GM19463 (cell line): ENCODE data around the gene IGFBP4.

Source experiments
- ATAC-seq: cut with Tn5 transposase; IDR thresholded peaks from one replicate; pipeline ENCODE4 v1.9.1; 2021; ENCODE audit warnings: mild to moderate bottlenecking, moderate library complexity; ENCODE audit not compliant: unreplicated experiment

IGFBP4 gene

DNA sequence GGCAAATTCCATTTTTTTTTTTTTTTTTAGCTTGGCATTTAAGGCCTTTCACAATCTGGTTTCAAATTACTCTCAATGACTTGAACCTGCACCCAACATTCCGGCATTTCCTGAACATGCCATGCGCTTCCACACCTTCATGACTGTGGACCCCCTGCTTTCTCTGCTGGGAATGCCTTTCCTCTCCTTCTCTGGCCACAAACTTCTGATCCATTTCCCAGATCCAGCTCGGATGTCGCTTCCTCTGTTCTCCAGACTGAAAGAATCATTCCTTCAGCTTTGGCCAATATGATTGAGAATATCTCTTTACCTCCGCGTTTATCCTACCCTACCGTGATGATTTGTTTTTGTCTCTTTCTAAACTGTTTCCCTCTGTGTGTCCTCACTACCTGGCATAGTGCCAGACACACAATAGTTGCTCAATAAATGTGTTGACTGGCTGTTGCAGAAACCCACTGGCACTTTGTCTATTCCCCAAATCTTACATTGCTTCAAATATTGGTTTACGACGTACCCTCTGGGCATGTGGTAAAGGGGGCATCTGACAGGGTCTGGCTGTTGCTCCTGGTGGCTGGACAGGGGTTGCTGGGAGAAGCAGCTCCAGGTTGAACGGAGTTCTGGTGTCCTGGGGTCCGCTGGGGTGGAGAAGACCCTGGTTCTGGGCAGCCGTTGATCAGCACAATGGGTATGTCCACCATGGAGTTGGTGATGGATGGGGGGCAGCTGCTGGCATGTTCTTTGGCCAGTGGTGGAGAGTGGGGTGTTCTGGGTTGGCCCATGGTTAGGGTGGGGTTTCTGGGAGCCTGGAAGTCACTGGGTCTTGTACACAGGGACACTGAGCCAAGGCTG is 43.5 kb downstream of the IGFBP4 start:
- no peak for ATAC-seq

DNA sequence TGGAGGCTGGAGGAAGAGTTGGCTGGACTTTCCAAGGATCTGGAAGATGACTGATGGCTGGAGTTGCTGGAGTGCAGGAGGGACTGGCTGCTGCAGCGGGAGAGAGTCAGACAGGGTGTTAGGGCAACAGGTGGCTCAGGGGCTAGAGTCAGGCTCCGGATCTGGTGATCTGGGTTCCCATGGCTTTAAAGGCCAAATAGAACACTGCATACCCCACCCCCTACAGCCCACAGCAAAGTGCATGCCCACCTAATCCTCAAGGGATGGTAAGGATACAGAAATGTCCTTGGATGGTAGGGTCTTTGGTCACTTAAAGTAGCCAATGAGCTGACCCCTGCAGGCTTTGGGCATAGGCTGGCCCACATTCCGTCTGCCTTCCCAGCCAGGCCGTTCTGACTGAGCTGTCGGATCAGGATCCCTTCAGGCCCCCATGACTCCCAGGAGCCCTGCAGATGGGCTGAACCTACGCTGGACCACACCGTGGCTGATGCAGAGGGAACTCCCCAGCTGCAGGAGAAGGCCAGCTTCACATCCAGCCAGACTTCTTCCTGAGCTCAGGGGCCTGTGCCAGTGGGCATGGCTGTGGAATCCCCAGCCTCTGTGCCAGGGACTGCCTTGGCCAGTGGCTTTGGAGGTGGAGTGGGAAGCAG is 44.2 kb downstream of the IGFBP4 start:
- no peak for ATAC-seq

DNA sequence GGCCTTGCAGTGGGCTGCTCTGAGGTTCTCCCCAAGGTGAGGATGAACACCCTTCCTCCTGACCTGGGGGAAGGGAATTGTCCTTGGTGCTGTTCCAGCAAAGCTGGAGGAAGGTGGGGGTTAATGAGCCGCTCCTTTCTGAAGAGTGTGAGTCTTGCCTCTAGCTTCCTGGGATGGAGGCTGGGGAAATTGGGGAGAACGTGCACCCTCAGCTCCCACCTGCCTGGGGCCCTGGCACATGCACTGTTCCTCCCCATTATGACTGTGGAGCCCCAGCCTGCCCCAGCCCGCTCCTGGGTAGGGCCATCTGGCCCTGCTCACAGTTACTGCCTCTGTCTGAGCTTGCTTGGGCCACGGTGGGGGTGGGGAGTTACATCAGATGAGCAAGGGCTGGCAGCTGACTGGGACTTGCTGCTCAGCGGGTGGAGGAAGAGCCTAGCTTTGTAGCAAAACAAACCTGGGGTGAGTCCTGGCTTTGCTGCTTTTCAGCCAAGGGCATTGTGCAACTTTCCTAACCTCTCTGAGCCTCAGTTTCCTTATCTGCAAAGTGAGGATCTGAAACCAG is 47.1 kb downstream of the IGFBP4 start:
- no peak for ATAC-seq

DNA sequence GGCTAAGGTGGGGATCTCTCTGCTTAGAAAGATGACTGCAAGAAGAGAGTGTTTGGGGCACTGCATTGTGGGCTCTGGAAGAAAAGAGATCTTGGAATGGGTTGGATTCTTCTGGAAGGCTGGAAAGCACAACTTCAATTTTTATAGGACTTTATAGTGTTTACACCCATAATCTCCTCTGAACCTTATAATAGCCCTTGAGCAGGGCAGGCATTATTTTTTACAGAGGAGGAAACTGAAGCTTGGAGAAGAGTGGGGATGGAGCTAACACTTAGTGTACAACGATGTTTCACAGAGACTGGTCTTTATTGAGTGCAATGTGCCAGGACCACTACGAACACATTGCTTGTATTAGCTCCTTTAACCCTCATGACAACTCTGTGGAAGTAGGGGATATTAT is 47.7 kb downstream of the IGFBP4 start:
- no peak for ATAC-seq

DNA sequence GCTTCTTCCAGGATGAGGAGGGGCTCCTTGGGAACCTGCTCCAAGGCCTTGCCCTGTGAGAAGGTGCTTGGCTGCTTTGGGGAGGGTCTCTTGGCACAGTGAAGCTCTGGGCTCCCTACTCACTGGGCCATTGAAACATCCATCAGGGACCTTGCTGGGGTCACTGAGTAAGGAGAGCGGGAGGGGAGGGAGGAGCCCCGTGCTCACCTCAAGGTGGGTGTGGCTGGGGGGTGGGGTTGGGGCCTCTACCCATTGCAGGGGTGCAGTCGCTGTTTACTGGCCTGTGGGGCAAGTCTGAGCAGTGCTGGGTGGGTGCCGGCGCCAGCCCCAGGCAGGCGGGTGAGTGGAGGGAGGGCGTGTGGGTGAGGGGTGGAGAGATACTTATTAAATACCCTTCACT is 48.2 kb downstream of the IGFBP4 start:
- no peak for ATAC-seq

DNA sequence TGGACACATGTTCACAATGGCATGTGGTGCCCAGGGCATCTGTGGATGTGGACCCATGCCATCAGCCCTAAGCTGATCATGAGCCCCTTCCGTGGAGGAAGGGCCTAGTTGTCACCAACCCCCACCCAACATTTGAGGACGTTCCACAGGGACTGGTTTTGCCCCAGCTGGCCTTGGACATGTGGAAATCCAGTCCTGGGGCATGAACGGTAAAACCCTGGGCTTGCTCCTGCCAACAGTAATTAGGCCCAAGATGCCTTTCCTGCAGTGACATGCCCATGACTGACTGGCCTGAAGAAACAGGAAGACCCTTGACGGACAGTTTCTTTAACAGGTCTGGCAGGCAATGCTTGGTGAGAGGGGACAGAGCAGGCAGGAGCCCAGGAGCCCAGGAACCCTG is 50.4 kb downstream of the IGFBP4 start:
- ATAC-seq = no peak

DNA sequence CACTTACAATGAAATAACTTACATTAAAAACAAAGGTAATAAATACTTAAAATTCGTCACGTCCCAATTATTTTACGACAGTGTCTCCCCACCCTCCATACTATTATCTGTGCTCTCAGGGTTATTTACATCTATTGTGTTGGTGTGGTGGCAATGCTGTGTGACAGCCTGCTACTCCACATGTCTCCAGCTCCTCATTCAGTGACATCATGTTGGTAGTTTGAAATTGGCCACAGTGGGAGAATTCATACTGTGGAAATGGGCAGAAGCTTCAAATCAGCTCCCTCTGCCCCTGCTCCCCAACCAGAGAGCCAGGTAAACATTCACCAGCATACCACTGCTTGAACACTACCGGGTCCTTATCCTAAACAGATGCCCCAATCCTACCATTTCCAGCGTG is 51.9 kb downstream of the IGFBP4 start:
- ATAC-seq = no peak

DNA sequence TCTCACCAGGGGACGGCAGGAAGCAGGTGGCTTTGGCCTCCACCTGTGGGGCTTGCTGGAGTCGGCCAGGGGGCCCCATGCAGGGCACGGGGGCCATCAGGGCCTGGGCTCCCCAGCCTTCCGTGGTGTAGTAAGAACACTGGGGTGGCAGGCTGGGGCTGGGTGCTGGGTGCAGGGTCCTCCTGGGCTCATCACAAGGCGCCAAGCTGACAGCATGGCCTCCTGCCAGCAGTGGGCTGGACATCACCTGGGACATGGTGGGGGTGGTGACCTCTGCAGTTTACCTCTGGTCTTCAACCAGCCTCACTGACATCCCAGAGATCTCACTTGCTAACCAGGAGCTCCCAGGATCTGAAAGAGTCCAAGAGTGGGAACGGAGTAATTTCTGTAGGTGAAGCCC is 52.9 kb downstream of the IGFBP4 start:
- no peak for ATAC-seq

DNA sequence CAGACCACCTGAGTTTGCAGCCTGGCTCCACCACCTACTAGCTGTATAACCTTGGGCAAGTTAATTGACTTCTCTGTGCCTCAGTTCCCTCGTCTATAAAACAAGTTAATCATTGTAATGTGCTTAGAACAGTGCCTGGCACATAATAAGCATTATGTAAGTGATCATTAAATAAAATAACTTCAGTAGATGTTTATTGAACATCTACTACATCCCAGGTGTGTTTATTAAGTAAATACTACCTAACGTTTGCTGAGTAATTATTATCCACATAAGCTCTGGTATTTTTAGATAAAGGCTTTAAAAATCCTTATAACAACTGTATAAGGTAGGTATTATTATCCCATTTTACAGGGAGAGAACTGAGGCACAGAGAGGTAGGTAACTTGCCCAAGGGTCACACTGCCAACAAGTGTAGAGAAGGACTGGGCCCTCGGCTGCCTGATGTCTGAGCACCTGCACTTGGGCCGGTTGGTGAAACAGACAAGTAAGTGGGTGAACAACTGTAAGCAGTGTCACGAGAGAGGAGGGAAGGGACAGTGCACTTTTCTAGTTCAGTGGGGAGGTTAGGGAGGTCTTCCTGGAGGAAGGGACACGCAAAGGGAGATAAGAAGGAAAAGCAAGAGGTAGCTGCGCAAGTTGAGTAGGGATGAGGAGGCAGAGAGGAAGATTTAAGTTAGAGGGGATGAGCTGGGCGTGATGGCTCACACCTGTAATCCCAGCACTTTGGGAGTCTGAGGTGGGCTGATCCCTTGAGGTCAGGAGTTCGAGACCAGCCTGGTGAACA is 53.6 kb downstream of the IGFBP4 start:
- ATAC-seq = no peak

DNA sequence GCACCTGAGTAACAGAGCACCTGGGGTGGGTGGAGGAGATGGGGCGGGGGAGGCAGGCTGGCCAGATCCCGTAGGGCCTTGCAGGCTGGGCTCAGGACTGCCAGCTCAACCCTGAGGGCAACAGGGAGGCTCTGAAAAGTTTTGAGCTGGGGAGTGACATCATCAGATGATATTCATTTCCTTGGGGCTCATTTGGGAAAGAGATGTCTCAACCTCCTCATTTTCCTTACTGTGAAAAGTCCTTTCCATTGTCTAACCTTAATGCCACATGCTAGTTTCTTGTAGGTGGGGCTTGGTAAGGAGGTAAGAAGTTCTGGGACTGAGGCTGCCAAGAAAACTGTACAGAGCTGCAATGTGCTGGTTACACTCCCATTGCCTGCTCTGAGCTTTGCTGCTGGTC is 54.4 kb downstream of the IGFBP4 start:
- no peak for ATAC-seq

DNA sequence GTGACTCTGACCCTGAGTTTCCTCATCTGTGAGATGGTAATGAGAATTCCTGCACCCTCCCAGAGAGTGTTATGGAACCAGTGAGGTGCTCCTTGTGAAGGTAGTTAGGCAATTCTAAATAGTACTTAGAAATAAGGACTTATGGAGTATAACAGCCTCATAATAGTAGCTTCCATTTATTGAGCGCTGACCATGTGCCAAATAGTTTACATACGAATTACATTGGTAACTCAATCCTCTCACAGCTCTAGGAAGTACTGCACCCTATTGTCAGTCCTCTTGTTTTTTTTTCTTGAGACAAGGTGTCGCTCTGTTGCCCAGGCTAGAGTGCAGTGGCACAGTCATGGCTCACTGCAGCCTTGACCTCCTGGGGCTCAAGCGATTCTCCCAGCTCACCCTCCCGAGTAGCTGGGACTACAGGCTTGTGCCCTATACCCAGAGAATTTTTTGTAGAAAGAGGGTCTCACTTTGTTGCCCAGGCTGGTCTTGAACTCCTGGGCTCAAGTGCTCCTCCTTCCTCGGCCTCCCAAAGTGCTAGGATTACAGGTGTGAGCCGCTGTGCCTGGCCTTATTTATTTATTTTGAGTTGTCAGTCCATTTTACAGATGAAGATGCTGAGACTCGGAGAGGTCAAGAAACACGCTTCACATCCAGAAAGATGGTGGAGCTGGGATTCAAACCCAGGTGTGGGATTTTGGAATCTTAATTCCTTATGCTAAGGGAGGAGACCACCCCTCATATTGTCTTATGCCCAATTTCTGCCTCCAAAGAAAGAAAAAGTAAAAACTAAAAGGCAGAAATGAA is 55.2 kb downstream of the IGFBP4 start:
- no peak for ATAC-seq

DNA sequence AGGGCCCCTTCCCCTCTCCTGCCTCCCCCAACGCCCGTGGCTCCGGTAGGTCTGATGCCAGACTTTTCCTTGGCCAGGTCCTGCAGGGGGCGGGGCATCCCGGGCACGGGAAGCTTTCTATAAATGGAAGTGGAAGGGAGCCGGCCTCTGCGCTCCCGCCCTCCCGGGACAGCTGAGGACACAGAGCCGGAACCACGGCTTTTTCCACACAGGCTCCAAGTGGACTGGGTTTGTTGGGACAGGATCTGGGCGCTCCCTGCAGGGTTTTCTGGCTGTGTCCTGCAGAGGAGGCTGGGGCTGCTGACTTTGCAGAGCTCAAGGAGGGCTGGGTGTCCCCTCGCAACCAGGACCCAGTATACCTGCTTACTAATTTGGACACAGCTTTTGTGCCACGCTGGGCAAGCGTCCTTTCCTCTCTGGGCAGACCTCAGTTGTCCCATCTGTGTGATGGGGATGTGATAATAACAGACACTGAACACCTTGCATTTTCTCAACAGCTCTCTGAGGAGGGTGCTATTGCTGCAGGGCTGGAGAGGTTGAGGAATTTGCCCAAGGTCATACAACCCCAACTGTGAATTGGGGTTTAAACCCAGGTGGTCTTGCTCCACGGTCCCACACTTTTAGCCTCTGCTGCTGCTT is 56.4 kb downstream of the IGFBP4 start:
- ATAC-seq = no peak

DNA sequence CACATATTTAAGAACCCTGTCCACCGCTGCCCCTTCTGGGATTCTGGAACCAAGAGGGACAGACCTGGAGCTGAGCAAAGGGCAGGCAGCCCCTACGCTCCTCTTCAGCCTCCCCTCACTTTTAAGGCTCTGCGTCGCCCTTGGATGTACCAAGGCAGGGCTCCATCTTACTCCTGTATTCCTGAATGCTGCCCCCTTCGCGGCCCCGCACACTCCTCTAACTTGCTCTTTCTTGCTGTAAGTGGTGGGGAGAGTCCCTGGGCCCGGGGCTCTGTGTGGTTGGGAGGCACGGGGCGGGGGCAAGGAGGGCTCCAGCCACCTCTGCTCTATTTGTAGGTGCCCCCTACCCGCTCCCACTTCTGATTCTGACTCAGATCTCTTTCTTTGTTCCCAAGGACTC is 56.9 kb downstream of the IGFBP4 start:
- no peak for ATAC-seq

DNA sequence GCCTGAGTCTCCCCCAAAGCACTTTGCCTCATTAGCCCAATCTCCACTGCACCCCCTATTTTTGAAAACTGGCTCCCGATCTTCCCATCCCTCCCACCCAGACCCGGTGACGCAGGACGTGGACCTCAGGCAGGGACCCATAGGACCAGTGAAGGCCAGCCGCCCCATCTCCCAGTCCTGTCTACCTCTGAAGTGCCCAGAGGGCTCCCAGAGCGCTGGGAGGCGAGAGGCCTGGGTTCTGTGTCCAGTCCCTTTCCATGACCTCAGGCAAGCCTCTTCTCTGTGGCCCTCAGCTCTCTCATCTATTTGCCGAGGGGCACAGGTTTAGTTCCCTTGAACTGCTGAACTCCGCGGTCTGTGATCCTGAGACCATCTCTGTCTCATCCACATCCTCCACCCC is 57.5 kb downstream of the IGFBP4 start:
- ATAC-seq = no peak

DNA sequence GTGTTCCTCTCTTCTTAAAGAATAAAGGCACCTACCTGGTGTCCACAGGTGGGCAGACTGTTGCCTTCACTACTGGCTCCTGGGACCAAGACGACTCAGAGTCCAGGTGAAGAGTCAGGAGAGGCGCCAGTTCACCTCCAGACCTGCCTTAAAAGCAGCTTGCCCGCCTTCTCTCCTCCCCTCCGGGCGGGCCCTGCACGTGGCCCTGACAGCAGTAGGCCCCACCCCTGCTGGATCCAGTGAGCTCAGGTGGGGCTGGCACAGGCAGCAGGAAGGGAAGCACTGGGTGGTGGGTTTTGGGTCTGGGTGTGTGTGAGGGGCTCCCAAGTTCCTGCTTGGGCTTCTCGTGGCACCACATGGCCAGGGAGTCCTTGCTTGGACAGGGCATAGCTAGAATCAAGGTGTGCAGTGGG is 58.3 kb downstream of the IGFBP4 start, which contains the start of gene TNS4:
TSS of gene TNS4 (minus strand) at position 125 of the 413 bp plus-strand sequence. CDS start 5,198 bp downstream, outside the sequence.
- no peak for ATAC-seq

DNA sequence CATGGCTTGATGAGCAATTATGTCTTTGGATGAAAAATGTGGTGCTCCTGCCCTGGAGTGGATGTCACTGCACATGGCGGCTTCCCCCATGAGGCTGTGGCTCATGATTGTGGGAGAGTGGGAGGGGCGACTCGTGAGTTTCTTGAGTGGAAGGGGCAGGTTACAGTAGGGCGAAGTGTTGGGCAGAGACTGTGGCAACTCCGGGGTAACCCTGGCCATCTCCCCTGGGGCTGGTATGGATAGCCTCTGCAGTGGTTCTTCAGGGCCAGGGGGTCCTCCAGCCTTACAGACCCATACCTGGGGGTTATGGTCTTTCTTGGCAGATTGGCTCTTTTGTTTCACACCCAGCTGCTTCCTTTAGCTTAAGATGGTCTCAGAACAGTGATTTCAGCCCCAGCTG is 59.5 kb downstream of the IGFBP4 start:
- ATAC-seq = no peak

DNA sequence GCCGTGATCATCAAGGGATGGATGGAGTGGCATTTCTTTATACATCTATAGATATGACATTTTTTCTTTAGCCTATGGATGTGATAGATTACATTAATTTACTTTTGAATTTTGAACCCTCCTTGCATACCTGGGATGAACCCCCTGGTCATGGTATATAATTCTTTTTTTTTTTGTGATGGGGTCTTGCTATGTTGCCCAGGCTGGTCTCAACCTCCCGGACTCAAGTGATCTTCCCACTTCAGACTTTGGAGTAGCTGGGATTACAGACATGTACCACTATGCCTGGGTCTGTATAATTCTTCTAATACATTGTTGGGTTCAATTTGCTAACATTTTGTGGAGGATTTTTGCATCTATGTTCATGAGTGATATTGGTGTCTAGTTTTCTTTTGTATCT is 59.9 kb downstream of the IGFBP4 start:
- no peak for ATAC-seq

DNA sequence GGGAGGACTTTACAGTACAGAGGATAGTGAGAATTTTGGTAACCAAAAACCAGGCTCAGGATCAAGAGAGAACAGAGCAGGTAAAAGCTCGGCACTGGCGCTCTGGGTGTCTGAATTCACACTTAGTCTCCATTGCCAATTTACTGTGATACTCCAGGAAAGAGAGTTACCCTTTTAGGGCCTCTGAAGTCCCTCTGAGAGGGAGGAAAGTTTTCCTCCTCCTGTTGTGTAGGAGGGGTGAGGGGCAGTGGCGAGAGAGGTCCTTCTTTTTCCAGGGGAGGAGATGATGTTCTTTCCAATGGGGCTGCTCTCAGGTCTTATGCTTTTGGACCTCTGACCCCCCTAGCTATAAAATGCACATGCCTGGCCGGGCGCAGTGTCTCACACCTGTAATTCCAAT is 63.5 kb downstream of the IGFBP4 start:
- ATAC-seq = no peak
